Activated naive CD8-positive, alpha-beta T cell treated with anti-CD3 and anti-CD28 coated beads, Interleukin-2, amount 10 ng/mL, durations not matched to agents 7 days and 5 days (primary cell): Measurements from ENCODE around the gene PRR20G. TPM values are rescaled to one million over a fixed set of nuclear protein-coding genes. Genes with fewer than 3 reads are reported as not detected.

ENCODE experiments used
- ATAC-seq: fragments of 150-1000 bp; cut with Tn5 transposase; one replicate; pipeline ENCODE4 v1.10.0; 2021; ENCODE audit warnings: low read depth, moderate library complexity
- POLR2A ChIA-PET: fragments of 350-600 bp; sonication (Branson Sonifier 250); formaldehyde crosslinking; loops from one replicate; lab custom pipeline; 2021; ENCODE audit warnings: antibody characterized with exemption; lab: Charles Lee
- DNase-seq: peaks from one replicate; pipeline ENCODE4 v3.0.0; 2021
- H3K27ac Mint-ChIP-seq: one replicate; pipeline ENCODE4 v1.8.0; 2022; ENCODE audit warnings: mild to moderate bottlenecking, mixed read lengths
- H3K27me3 Mint-ChIP-seq: one replicate; pipeline ENCODE4 v1.8.0; 2022; ENCODE audit warnings: mild to moderate bottlenecking, moderate library complexity, mixed read lengths
- H3K36me3 Mint-ChIP-seq: one replicate; pipeline ENCODE4 v1.8.0; 2021; ENCODE audit warnings: mild to moderate bottlenecking, mixed read lengths
- H3K4me1 Mint-ChIP-seq: one replicate; pipeline ENCODE4 v1.8.0; 2021; ENCODE audit warnings: mixed read lengths
- H3K4me3 Mint-ChIP-seq: one replicate; pipeline ENCODE4 v1.8.0; 2022; ENCODE audit warnings: mild to moderate bottlenecking, moderate library complexity, mixed read lengths
- H3K9me3 Mint-ChIP-seq: one replicate; pipeline ENCODE4 v1.8.0; 2021; ENCODE audit warnings: mixed read lengths
- total RNA-seq, 2 experiments: library from RNA; stranded (reverse); gene quantifications; one replicate each; pipeline ENCODE4 v1.2.3, GENCODE V29; 2021

Gene PRR20G
- total RNA-seq, 2 experiments from 2014 or later: not detected

DNA sequence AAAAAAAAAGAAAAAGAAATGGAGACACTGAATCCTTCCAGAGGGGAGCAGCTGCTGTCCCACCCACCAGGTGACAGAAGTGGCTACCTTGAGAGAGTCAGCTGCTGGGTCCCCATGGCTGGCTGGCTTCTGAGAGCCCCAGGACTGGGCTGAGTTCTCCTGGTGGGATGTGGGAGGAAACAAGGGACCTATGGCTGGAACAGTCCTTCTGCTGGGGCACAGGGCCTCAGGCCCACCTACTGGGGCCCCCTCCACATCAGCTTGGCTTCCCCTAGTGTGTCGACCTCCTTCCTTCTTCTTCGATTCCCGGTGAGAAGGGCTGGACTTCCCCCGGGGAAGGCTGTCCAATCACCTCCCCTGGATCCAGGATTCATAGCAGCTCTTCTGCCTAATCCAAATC, 32.3 kb downstream of the PRR20G start:
- H3K4me3 Mint-ChIP-seq: no peak overlapping the region
- no peaks in the 10 kb centered on the region for H3K4me1 Mint-ChIP-seq
- peaks cover 1% of the 10 kb centered on the region for H3K9me3 Mint-ChIP-seq
- DNase-seq (no peak), ATAC-seq (no peak)
- no peaks in the 10 kb centered on the region for H3K27me3 Mint-ChIP-seq
- H3K36me3 Mint-ChIP-seq: no peaks in the 10 kb centered on the region
- POLR2A ChIA-PET: no interaction called here
- H3K27ac Mint-ChIP-seq: no peak overlapping the region

DNA sequence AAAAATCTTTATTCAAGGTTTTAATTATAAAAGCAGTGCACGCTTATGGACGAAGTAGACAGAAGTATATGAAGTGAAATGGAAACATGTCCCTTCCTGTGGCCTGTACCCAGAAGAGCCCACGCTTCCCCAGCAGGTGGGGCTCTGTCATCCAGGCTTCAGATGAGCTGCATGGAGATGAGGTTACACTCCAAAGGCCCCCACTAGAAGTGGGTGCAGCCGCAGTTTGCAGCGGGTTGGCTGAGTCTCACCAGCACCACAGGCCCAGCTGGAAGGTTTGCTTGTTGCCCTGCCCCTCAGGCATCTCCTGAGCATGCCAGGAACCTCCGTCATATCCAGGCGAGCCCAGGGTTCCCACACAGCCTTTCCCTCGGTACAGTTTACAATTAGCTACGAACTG, 33.1 kb downstream of the PRR20G start:
- POLR2A ChIA-PET: no interaction called here
- Mint-ChIP-seq H3K4me1 (no peaks in the 10 kb centered on the region), H3K9me3 (peaks cover 1% of the 10 kb centered on the region), H3K27ac (no peak overlapping the region), H3K36me3 (no peaks in the 10 kb centered on the region), H3K27me3 (no peaks in the 10 kb centered on the region), H3K4me3 (no peak overlapping the region)
- ATAC-seq (no peak), DNase-seq (no peak)

DNA sequence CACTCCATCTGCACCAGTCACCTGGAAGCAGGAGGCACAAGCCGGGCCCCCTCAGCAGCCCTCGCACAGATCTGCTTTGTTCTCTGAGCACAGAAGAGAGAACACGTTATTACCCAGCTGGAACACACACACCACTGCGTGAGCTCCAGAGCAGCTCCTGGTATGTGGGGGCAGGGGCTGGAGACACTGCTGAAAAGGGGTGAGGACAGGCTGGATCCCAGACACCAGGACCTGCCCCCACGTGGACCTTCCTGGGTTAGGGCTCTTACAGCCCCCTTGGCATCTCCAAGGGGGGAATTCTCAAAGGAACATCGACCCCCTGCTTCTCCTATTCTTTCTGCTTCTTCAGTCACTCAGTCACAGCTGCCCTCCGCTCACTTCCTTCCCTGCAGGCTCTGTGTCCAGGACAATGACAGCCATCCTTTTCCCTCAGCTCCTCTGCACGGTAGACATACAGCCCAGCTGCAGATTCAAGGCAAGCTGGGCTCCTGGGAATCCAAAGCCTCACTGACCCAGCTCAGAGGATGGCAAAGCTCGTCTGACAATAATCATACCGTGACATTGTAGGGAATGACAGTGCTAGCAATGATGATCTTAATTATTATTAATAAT, 33.7 kb downstream of the PRR20G start:
- no peak for DNase-seq
- no peak for ATAC-seq

DNA sequence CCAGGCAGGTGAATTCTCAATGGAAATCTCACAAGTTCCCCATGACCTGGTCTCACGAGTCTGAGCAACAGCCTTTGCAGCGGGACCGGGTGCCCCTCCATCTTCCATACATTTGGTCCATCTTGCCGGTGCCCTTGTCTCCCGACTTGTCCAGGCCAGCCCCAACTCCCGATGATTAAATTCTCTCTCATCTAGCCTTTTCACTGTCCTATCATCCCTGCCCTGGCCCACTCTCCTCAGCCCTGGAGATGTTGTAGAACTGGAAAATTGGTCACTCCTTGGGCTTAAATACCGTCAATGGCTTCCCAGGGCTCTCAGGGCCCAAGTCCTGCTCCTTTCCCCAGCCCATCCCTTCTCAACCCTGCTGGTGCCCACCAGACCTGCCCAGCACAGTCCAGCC, 34.4 kb downstream of the PRR20G start:
- Mint-ChIP-seq H3K27me3 (no peaks in the 10 kb centered on the region), H3K27ac (no peak overlapping the region), H3K4me3 (no peak overlapping the region), H3K9me3 (peaks cover 7% of the 10 kb centered on the region), H3K36me3 (no peaks in the 10 kb centered on the region), H3K4me1 (no peaks in the 10 kb centered on the region)
- no peak for DNase-seq
- ATAC-seq: no peak
- POLR2A ChIA-PET: no interaction called here

More for the DNA sequence above, 33.7 kb downstream of the PRR20G start:
- Mint-ChIP-seq H3K36me3 (no peaks in the 10 kb centered on the region), H3K4me1 (no peaks in the 10 kb centered on the region), H3K27me3 (no peaks in the 10 kb centered on the region), H3K27ac (no peak overlapping the region), H3K9me3 (peaks cover 3% of the 10 kb centered on the region), H3K4me3 (no peak overlapping the region)
- POLR2A ChIA-PET: no interaction called here

DNA sequence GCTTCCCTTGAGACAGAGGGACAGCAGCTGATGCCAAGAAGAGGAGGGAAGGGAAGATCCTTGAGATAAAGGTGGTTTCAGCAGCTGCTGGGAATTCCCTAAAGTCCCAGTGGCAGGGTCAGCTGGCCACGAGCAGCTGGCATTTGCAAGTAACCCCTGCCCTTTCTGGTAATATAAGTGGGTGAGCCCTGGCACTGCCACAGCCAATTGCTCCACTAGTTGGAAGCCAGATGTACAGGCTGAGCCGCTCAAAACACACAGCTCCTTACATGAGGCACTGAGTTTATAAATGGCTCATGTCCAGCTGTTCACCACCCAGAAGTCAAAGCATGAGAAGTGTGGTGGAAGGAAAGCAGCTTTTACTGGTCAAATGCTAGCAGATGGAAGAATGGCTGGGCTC, 35.4 kb downstream of the PRR20G start:
- POLR2A ChIA-PET: no interaction called here
- Mint-ChIP-seq H3K27ac (no peak overlapping the region), H3K4me3 (no peak overlapping the region), H3K9me3 (peaks cover 9% of the 10 kb centered on the region), H3K27me3 (no peaks in the 10 kb centered on the region), H3K36me3 (no peaks in the 10 kb centered on the region), H3K4me1 (no peaks in the 10 kb centered on the region)
- ATAC-seq (no peak), DNase-seq (no peak)

DNA sequence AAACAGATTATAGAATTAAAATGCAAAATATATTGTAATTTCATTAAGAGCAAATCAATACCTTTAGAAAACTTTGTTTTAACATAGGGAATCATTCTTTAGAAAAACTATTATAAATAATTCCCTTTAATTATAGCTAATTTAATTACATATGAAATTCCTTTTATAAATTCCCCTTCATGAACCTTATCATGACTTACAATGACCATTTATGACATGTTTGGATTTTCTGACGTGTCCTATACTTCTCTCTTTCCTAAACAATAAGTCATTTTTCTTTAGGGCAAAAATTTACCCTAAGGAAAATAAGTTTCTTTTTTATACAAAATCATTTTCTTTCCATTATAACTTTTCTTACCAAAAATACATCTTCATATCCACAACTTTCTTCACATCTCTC, 37.8 kb downstream of the PRR20G start:
- ATAC-seq: no peak
- Mint-ChIP-seq H3K4me1 (no peaks in the 10 kb centered on the region), H3K9me3 (peaks cover 23% of the 10 kb centered on the region), H3K4me3 (no peak overlapping the region), H3K27me3 (no peaks in the 10 kb centered on the region), H3K36me3 (no peaks in the 10 kb centered on the region), H3K27ac (no peak overlapping the region)
- no peak for DNase-seq
- POLR2A ChIA-PET: no interaction called here

DNA sequence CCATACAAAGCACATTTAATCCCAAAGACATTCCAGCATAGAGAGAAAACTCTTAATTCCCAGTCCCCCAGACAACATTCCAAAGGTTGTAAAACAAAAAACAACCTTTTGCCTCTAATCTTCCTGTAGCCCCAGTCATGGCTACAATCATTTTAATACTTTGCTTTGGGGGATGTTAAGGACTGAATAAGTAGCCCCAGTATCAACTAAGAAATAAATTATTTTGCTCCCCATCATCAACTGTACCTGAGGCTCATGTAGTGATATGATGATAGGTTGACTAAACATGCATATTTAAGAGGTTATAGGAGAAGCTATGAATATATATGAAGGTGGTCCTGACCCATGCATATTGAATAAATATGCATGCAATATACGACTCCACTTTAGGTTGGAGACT, 40.6 kb downstream of the PRR20G start:
- POLR2A ChIA-PET: no interaction called here
- Mint-ChIP-seq H3K27me3 (no peaks in the 10 kb centered on the region), H3K4me3 (no peak overlapping the region), H3K9me3 (peaks cover 28% of the 10 kb centered on the region), H3K36me3 (no peaks in the 10 kb centered on the region), H3K27ac (no peak overlapping the region), H3K4me1 (no peaks in the 10 kb centered on the region)
- DNase-seq: no peak
- ATAC-seq: no peak

DNA sequence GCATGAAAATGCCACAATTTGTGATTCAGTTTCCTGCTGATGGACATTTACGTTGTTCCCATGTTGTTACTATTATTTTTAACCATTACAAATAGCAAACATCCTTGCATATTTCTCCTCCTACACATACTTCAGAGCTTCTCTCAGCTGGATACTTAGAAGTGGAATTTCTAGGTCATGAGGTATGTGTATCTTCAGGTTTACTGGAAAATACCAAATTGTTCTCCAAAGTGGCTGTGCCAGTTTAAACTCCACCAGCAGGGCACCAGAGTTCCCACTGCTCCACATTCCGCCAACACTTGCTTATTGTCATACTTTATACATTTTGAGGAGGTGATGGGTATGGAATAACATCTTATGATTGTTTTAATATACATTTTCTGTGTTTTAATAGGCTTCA, 49.2 kb downstream of the PRR20G start:
- Mint-ChIP-seq H3K4me3 (no peak overlapping the region), H3K4me1 (no peaks in the 10 kb centered on the region), H3K9me3 (peaks cover 7% of the 10 kb centered on the region), H3K27ac (no peak overlapping the region), H3K36me3 (peaks cover 2% of the 10 kb centered on the region), H3K27me3 (peaks cover 5% of the 10 kb centered on the region)
- POLR2A ChIA-PET: no interaction called here
- ATAC-seq (no peak), DNase-seq (no peak)

DNA sequence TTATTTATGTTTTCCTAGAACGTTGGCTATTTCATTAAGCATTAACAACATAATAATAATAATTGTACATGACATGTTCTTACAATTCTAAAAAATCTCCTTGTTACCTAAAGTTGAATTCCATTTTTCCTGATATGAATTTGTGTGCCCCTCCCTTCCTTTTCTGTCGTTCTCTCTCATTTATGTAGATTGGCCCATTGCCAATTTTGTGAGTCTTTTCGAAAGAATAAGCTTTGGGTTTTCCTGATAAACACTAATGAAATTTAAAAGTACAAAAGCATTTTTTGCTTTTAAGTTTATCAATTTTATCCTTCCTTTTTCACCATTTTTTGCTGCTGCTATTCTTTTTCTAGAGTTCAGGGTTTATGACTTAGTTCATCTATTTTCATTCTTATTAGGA, 50.0 kb downstream of the PRR20G start:
- H3K4me3 Mint-ChIP-seq: no peak overlapping the region
- peaks cover 6% of the 10 kb centered on the region for H3K9me3 Mint-ChIP-seq
- H3K4me1 Mint-ChIP-seq: no peaks in the 10 kb centered on the region
- DNase-seq (no peak), ATAC-seq (no peak)
- H3K27ac Mint-ChIP-seq: no peak overlapping the region
- POLR2A ChIA-PET: no interaction called here
- H3K36me3 Mint-ChIP-seq: peaks cover 2% of the 10 kb centered on the region
- peaks cover 5% of the 10 kb centered on the region for H3K27me3 Mint-ChIP-seq

DNA sequence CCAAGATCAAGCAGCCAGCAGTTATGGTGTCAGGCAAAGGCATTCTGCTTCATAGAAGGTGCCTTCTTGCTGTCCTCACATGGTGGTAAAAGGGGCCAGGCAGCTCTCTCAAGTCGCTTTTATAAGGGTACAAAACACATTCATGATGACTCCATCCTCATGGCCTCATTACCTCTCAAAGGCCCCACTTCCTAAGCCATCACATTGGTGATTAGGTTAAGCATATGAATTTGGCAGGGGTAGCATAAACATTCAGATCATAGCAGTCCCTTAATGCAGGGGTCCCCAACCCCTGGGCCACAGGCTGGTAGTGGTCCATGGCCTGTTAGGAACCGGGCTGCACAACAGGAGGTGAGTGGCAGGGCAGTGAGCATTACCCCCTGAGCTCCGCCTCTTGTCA, 52.1 kb downstream of the PRR20G start:
- Mint-ChIP-seq H3K4me1 (no peaks in the 10 kb centered on the region), H3K27me3 (peaks cover 8% of the 10 kb centered on the region), H3K27ac (no peak overlapping the region), H3K36me3 (no peaks in the 10 kb centered on the region), H3K9me3 (peaks cover 4% of the 10 kb centered on the region), H3K4me3 (no peak overlapping the region)
- ATAC-seq: no peak
- DNase-seq: no peak
- POLR2A ChIA-PET: no interaction called here

DNA sequence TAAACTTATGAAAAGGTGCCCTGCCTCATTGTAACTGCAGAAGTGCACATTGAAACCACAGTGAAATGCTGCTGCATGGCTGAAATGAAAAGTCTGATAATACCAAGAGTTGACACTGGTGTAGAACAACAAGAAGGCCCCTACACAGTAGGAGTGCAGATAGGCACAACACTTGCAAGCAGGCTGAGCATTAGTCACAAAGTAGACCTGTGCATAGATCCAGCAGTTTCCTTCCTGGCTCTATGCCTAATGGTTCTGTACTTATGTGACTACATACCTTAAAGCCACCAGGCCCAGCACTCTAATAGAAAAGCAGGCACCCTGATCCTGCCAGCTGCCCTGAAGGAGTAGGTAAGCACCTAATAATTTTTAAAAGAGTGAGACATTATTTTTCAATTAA, 53.1 kb downstream of the PRR20G start:
- no peak for DNase-seq
- Mint-ChIP-seq H3K36me3 (no peaks in the 10 kb centered on the region), H3K9me3 (peaks cover 6% of the 10 kb centered on the region), H3K27ac (no peak overlapping the region), H3K4me3 (no peak overlapping the region), H3K27me3 (peaks cover 8% of the 10 kb centered on the region), H3K4me1 (no peaks in the 10 kb centered on the region)
- no peak for ATAC-seq
- POLR2A ChIA-PET: no interaction called here

Other genes with a start within 250 kb of the PRR20G start
- gene PRR23E, start 94.9 kb downstream of the PRR20G start, total RNA-seq: not detected